ENCODE data around the gene SGTA.

The SGTA gene

GRCh38 chr19:2727640-2727944, 55.5 kb downstream of the SGTA start:
- no peaks in the 10 kb centered on the region for H3K36me3 ChIP-seq (ENCODE audit: control insufficient read depth, insufficient read depth, low read length)
- H3K9me3 ChIP-seq (ENCODE audit: control insufficient read depth, insufficient read depth, low read length) = no peaks in the 10 kb centered on the region
- H3K27ac ChIP-seq (ENCODE audit: low read depth, low read length) = no peak overlapping the region
- no peaks in the 10 kb centered on the region for H3K4me1 ChIP-seq (ENCODE audit: control insufficient read depth, insufficient read depth, low read length)
- H3K27me3 ChIP-seq (ENCODE audit: control insufficient read depth, insufficient read depth, low read length) = no peaks in the 10 kb centered on the region
- H3K4me3 ChIP-seq (ENCODE audit: low read depth, low read length) = no peak overlapping the region
- no peak overlapping the region for H3K9ac ChIP-seq (ENCODE audit: low read depth, low read length)

GRCh38 chr19:2726904-2727639, 56.0 kb downstream of the SGTA start:
- Histone ChIP-seq H3K27me3 (ENCODE audit: control insufficient read depth, insufficient read depth, low read length) (no peaks in the 10 kb centered on the region), H3K9me3 (ENCODE audit: control insufficient read depth, insufficient read depth, low read length) (no peaks in the 10 kb centered on the region), H3K4me1 (ENCODE audit: control insufficient read depth, insufficient read depth, low read length) (no peaks in the 10 kb centered on the region), H3K36me3 (ENCODE audit: control insufficient read depth, insufficient read depth, low read length) (no peaks in the 10 kb centered on the region), H3K27ac (ENCODE audit: low read depth, low read length) (no peak overlapping the region), H3K9ac (ENCODE audit: low read depth, low read length) (no peak overlapping the region), H3K4me3 (ENCODE audit: low read depth, low read length) (no peak overlapping the region)

DNA sequence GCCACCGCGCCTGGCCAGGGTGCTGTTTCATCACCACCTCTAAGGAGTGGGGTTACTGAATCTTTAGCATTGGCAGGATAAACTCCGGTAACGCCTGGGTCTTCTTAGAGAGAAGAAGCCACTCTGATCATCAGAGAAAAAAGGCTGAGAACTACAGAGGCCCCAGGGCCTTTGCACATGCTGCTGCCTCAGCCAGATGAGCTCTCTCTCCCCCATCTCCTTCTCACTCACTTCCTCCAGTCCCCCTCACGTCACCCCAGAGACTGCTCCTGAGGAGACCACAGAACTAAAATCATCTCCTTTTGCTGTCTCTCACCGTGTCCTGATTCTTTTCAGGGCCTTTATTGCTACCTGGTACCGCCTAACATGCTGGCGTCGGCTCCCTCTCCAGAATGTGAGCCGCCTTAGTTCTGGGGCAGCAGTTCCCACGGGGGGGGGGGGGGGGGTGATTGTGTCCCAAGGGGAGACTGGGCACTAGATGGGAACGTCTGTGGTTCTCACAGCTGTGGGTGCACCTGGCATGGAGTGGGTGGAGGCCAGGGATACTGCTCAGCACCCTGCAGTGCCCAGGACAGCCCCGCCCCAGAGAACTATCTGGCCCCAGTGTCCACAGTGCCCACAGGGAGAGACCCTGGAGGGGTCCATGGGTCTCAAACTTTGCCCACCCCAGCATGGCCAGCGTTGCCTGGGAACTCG, 56.8 kb downstream of the SGTA start:
- no peak overlapping the region for H3K4me3 ChIP-seq (ENCODE audit: low read depth, low read length)

GRCh38 chr19:2724148-2724557, 58.9 kb downstream of the SGTA start:
- 0 out of 2 replicates have a peak, but pooled peaks cover 3% of the 10 kb centered on the region for H3K4me1 ChIP-seq (ENCODE audit: control insufficient read depth, insufficient read depth, low read length)
- H3K9me3 ChIP-seq (ENCODE audit: control insufficient read depth, insufficient read depth, low read length) = no peaks in the 10 kb centered on the region
- H3K27ac ChIP-seq (ENCODE audit: low read depth, low read length) = no peak overlapping the region
- no peak overlapping the region for H3K9ac ChIP-seq (ENCODE audit: low read depth, low read length)
- H3K4me3 ChIP-seq (ENCODE audit: low read depth, low read length) = no peak overlapping the region
- no peaks in the 10 kb centered on the region for H3K36me3 ChIP-seq (ENCODE audit: control insufficient read depth, insufficient read depth, low read length)
- H3K27me3 ChIP-seq (ENCODE audit: control insufficient read depth, insufficient read depth, low read length) = no peaks in the 10 kb centered on the region; the same call in 1 of the 2 replicates

More for the DNA sequence above, 56.8 kb downstream of the SGTA start:
- H3K27me3 ChIP-seq (ENCODE audit: control insufficient read depth, insufficient read depth, low read length) = no peaks in the 10 kb centered on the region; the same call in 1 of the 2 replicates
- no peak overlapping the region for H3K9ac ChIP-seq (ENCODE audit: low read depth, low read length)
- H3K4me1 ChIP-seq (ENCODE audit: control insufficient read depth, insufficient read depth, low read length) = no peaks in the 10 kb centered on the region
- H3K27ac ChIP-seq (ENCODE audit: low read depth, low read length) = no peak overlapping the region
- no peaks in the 10 kb centered on the region for H3K9me3 ChIP-seq (ENCODE audit: control insufficient read depth, insufficient read depth, low read length)
- H3K36me3 ChIP-seq (ENCODE audit: control insufficient read depth, insufficient read depth, low read length) = no peaks in the 10 kb centered on the region

GRCh38 chr19:2723747-2724146, 59.3 kb downstream of the SGTA start:
- Histone ChIP-seq H3K27me3 (ENCODE audit: control insufficient read depth, insufficient read depth, low read length) (no peaks in the 10 kb centered on the region; the same call in 1 of the 2 replicates), H3K27ac (ENCODE audit: low read depth, low read length) (no peak overlapping the region), H3K9me3 (ENCODE audit: control insufficient read depth, insufficient read depth, low read length) (no peaks in the 10 kb centered on the region), H3K36me3 (ENCODE audit: control insufficient read depth, insufficient read depth, low read length) (no peaks in the 10 kb centered on the region), H3K4me3 (ENCODE audit: low read depth, low read length) (no peak overlapping the region), H3K9ac (ENCODE audit: low read depth, low read length) (no peak overlapping the region), H3K4me1 (ENCODE audit: control insufficient read depth, insufficient read depth, low read length) (0 out of 2 replicates have a peak, but pooled peaks cover 3% of the 10 kb centered on the region)

DNA sequence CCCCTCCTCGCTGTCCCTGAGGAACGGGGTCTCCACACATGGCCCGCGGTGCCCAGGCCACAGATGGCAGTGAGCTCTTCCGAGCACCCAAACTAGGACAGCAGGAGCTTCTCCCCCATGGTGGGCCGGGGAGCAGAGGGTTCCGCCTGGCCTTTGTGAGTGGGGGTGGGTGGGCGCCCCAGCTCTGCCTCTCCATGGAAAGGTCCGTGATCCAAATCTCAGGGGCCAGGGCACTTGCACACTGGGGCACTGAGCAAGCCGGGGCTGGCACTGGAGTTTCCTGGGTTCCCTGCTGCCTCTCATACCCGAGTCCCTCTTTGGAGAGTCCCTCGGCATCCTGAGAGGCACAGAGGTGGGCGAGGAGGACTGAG, 59.7 kb downstream of the SGTA start:
- Histone ChIP-seq H3K27me3 (ENCODE audit: control insufficient read depth, insufficient read depth, low read length) (no peaks in the 10 kb centered on the region; the same call in 1 of the 2 replicates), H3K27ac (ENCODE audit: low read depth, low read length) (no peak overlapping the region), H3K36me3 (ENCODE audit: control insufficient read depth, insufficient read depth, low read length) (no peaks in the 10 kb centered on the region), H3K9ac (ENCODE audit: low read depth, low read length) (no peak overlapping the region), H3K4me1 (ENCODE audit: control insufficient read depth, insufficient read depth, low read length) (0 out of 2 replicates have a peak, but pooled peaks cover 3% of the 10 kb centered on the region), H3K4me3 (ENCODE audit: low read depth, low read length) (no peak overlapping the region), H3K9me3 (ENCODE audit: control insufficient read depth, insufficient read depth, low read length) (no peaks in the 10 kb centered on the region)

- no peak overlapping the region for H3K9ac ChIP-seq (ENCODE audit: low read depth, low read length)
- H3K9me3 ChIP-seq (ENCODE audit: control insufficient read depth, insufficient read depth, low read length) = no peaks in the 10 kb centered on the region
- no peak overlapping the region for H3K27ac ChIP-seq (ENCODE audit: low read depth, low read length)
- no peaks in the 10 kb centered on the region; the same call in 1 of the 2 replicates for H3K27me3 ChIP-seq (ENCODE audit: control insufficient read depth, insufficient read depth, low read length)
- H3K4me3 ChIP-seq (ENCODE audit: low read depth, low read length) = no peak overlapping the region; the same call in 1 of the 2 replicates
- 0 out of 2 replicates have a peak, but pooled peaks cover 3% of the 10 kb centered on the region for H3K4me1 ChIP-seq (ENCODE audit: control insufficient read depth, insufficient read depth, low read length)
- no peaks in the 10 kb centered on the region for H3K36me3 ChIP-seq (ENCODE audit: control insufficient read depth, insufficient read depth, low read length)
These were observed 60.3 kb downstream of the SGTA start for GRCh38 chr19:2722541-2723344.

GRCh38 chr19:2721570-2722540, 61.2 kb downstream of the SGTA start:
- Histone ChIP-seq H3K36me3 (ENCODE audit: control insufficient read depth, insufficient read depth, low read length) (no peaks in the 10 kb centered on the region), H3K4me3 (ENCODE audit: low read depth, low read length) (peak overlapping the region; percentile 60), H3K9ac (ENCODE audit: low read depth, low read length) (no peak overlapping the region), H3K9me3 (ENCODE audit: control insufficient read depth, insufficient read depth, low read length) (no peaks in the 10 kb centered on the region), H3K4me1 (ENCODE audit: control insufficient read depth, insufficient read depth, low read length) (0 out of 2 replicates have a peak, but pooled peaks cover 3% of the 10 kb centered on the region), H3K27ac (ENCODE audit: low read depth, low read length) (no peak overlapping the region), H3K27me3 (ENCODE audit: control insufficient read depth, insufficient read depth, low read length) (no peaks in the 10 kb centered on the region; the same call in 1 of the 2 replicates)

DNA sequence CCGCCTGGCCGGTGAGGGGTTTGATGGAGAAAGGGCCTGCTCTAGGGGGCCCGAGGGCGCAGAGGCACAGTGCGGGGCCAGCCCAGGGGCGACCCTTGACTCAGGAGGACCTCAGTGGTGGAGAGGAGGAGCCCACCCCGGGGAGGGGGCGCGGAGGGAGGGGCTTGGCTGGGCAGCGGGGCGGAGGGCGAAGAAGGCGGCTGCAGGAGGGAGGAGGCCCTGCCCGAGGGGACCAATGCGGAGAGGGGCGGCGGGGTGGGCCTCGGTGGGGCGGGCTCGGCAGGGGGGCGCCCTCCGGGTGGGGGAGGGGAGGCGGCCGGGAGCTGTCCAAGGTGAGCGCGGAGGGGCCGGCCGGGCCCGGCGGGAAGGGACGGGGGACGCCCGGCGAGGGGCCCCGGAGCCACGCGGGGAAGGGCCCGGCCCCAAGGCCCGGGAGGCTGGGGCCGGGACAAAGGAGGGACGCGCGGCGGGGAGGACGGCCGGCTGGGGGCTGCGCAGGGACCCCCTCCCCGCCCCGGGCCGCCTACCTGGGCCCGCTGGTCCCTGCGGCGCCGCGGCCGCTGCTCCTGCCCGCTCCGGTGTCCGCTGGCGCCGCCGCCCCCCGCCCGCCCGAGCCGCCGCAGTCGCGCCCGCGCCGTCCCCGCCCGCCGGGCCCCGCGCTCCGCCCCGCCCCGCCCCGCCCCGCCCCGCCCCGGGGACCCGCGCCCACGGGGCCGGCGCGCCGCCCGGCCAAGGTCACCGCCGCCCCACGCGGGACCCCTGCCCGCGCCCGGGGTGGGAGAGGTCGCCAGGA, 62.1 kb downstream of the SGTA start, which contains the start of gene DIRAS1:
Gene DIRAS1, minus strand, starts transcription at position 596 of the 793 bp plus-strand sequence. CDS start 3,566 bp downstream, outside the sequence.
- Histone ChIP-seq H3K4me3 (ENCODE audit: low read depth, low read length) (peak within 1 kb of the TSS; percentile 63), H3K27me3 (ENCODE audit: control insufficient read depth, insufficient read depth, low read length) (no peaks in the 10 kb centered on the region; the same call in 1 of the 2 replicates), H3K27ac (ENCODE audit: low read depth, low read length) (peak within 1 kb of the TSS; percentile 36), H3K36me3 (ENCODE audit: control insufficient read depth, insufficient read depth, low read length) (no peaks in the 10 kb centered on the region), H3K9ac (ENCODE audit: low read depth, low read length) (no peak within 1 kb of the TSS), H3K9me3 (ENCODE audit: control insufficient read depth, insufficient read depth, low read length) (no peaks in the 10 kb centered on the region), H3K4me1 (ENCODE audit: control insufficient read depth, insufficient read depth, low read length) (0 out of 2 replicates have a peak, but pooled peaks cover 3% of the 10 kb centered on the region)

Measured in HUES48 (cell line).